Measurements from ENCODE around the gene KLF5. TPM values are rescaled to one million over a fixed set of nuclear protein-coding genes. Genes with fewer than 3 reads are reported as not detected.

Gene KLF5
- total RNA-seq, result 100 to 1,000 TPM; 334 to 424 TPM

GRCh38 chr13:73058736-73059459, at the start of gene KLF5:
Gene KLF5, plus strand, starts transcription at chr13:73059005. Its CDS starts 323 bp downstream, at chr13:73059328.
- peak within 1 kb of the TSS; percentile 77 for H3K4me3 ChIP-seq
- peak within 1 kb of the TSS; percentile 72 for H3K27ac ChIP-seq
- intact Hi-C loops (cut with DNase I), result loop anchor here (10.0 kb wide), 1 partner anchor 656 kb away; no protein-coding TSS in a partner anchor
- peak within 1 kb of the TSS; percentile 88 to 99 for H3K9ac ChIP-seq (ENCODE audit: low read depth in 2 of 2, low read length in 2 of 2)
- no peaks in the 10 kb centered on the region for H3K36me3 ChIP-seq
- peak; percentile 99 for DNase-seq
- H3K9me3 ChIP-seq, result no peaks in the 10 kb centered on the region
- no peaks in the 10 kb centered on the region for H3K4me1 ChIP-seq
- no peak for TF ChIP-seq CTCF (IDR thresholded peaks at IDR 0.05)
- no peaks in the 10 kb centered on the region for H3K27me3 ChIP-seq

DNA sequence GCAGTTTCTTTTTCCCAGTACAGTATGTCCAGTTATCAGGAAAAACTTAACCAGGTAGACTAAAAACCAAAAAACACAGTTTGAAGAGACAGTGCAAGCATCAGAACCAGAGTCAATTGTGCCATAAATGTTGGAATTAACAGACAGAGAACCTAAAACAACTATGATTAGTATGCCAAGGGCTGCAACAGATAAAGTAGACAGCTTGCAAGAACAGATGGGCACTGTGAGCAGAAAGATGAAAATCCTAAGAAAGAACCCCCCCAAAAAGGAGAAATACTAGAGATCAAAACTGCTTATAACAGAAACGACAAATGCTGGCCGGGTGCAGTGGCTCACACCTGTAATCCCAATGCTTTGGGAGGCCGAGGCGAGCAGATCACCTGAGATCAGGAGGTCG, 47.1 kb upstream of the KLF5 start:
- TF ChIP-seq CTCF (IDR thresholded peaks at IDR 0.05), result no peak
- no peak for DNase-seq
- intact Hi-C loops (cut with DNase I), result no loop called here
- Histone ChIP-seq H3K27ac (no peak overlapping the region), H3K9me3 (no peaks in the 10 kb centered on the region), H3K9ac (ENCODE audit: low read depth in 2 of 2, low read length in 2 of 2) (no peak overlapping the region), H3K4me3 (no peak overlapping the region), H3K36me3 (no peaks in the 10 kb centered on the region), H3K27me3 (no peaks in the 10 kb centered on the region), H3K4me1 (no peaks in the 10 kb centered on the region)

- Histone ChIP-seq H3K9me3 (no peaks in the 10 kb centered on the region), H3K4me3 (no peak overlapping the region), H3K36me3 (no peaks in the 10 kb centered on the region), H3K27ac (no peak overlapping the region), H3K4me1 (no peaks in the 10 kb centered on the region), H3K27me3 (no peaks in the 10 kb centered on the region), H3K9ac (ENCODE audit: low read depth in 2 of 2, low read length in 2 of 2) (no peak overlapping the region)
- intact Hi-C loops (cut with DNase I), result no loop called here
- TF ChIP-seq CTCF (IDR thresholded peaks at IDR 0.05), result no peak
- no peak for DNase-seq
These were observed 43.0 kb upstream of the KLF5 start for GRCh38 chr13:73015805-73016204.

DNA sequence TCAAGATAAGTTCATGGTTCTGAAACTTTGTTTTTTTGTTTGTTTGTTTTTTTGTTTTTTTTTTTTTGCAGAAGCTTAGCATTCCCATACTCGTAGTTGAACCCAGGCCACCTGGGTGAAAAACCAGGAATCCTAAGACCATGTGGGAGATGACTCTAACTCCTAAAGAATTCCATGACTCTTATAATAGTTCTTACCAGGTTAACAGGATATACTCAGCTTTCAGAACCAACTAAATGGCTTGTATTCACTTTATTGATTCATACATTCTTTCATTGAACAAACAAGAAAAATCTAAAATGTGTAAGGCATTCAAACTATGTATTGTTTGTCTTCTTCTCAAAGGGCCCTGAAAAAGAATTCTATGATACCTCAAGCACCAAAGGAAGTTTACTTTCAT, 40.5 kb upstream of the KLF5 start:
- Histone ChIP-seq H3K4me3 (no peak overlapping the region), H3K9ac (ENCODE audit: low read depth in 2 of 2, low read length in 2 of 2) (no peak overlapping the region), H3K27ac (no peak overlapping the region), H3K27me3 (no peaks in the 10 kb centered on the region), H3K36me3 (no peaks in the 10 kb centered on the region), H3K9me3 (no peaks in the 10 kb centered on the region), H3K4me1 (no peaks in the 10 kb centered on the region)
- TF ChIP-seq CTCF (IDR thresholded peaks at IDR 0.05), result no peak
- DNase-seq, result no peak
- intact Hi-C loops (cut with DNase I), result no loop called here

GRCh38 chr13:73025217-73026012, 33.4 kb upstream of the KLF5 start:
- no peaks in the 10 kb centered on the region for H3K36me3 ChIP-seq
- H3K4me1 ChIP-seq, result no peaks in the 10 kb centered on the region
- no peak for TF ChIP-seq CTCF (IDR thresholded peaks at IDR 0.05)
- no peak overlapping the region for H3K27ac ChIP-seq
- H3K4me3 ChIP-seq, result no peak overlapping the region
- no peaks in the 10 kb centered on the region for H3K9me3 ChIP-seq
- no peaks in the 10 kb centered on the region for H3K27me3 ChIP-seq
- no peak for DNase-seq
- H3K9ac ChIP-seq (ENCODE audit: low read depth in 2 of 2, low read length in 2 of 2), result no peak overlapping the region
- intact Hi-C loops (cut with DNase I), result no loop called here
